Measurements from ENCODE around the gene MVP. TPM values are rescaled to one million over a fixed set of nuclear protein-coding genes. Genes with fewer than 3 reads are reported as not detected.
A peak's percentile ranks its signal among the peaks of the same experiment; 100 is the strongest.

MVP gene
- total RNA-seq, 1 donor from 2014 or later = 51.5 TPM

DNA sequence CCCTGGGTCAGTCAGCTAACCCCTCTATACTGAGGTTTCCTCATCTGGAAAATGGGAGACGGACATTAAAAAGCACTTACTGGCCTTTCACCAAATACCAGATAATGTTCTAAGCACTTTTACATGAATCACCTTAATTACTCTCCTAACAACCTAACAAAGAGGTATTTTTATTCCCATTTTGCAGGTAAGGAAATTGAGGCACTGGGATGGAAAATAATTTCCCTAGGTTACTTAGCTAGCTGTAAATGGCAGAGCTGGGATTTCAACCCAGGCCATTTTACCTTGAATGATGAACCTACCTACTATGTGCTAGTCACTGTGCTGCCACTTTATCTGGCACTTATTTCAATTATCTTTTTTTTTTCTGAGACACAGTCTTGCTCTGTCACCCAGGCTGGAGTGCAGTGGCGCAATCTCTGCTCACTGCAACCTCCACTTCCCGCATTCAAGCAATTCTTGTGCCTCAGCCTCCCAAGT, 26.0 kb upstream of the MVP start:
- ATAC-seq (no peak), DNase-seq (ENCODE audit: missing footprints) (no peak)
- intact Hi-C loops (cut with DNase I) = no loop called here

DNA sequence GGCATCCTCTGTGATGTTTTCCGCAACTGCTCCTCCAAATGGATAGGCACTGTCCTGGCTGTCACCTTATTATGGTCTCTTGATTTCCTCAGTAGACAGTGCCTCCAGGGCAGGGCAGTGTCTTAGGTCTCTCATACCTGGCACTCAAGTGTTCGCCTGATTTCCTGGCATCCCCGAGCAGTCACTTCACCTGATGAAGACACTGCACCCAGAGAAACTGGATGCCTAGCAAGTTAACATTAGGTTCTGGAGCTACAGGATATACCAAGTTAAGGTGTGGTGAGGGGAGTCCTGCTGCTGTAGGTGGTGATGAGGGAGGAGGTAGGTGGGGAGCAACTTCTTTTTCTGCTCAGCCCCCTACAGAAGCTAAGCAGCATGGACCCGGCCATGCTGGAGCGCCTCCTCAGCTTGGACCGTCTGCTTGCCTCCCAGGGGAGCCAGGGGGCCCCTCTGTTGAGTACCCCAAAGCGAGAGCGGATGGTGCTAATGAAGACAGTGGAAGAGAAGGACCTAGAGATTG, 17.8 kb upstream of the MVP start:
- no peak for DNase-seq (ENCODE audit: missing footprints)
- intact Hi-C loops (cut with DNase I) = loop anchor here (10.0 kb wide), 1 partner anchor 1092 kb away; the partner anchor contains the start of genes BCL7C and CTF1
- no peak for ATAC-seq

DNA sequence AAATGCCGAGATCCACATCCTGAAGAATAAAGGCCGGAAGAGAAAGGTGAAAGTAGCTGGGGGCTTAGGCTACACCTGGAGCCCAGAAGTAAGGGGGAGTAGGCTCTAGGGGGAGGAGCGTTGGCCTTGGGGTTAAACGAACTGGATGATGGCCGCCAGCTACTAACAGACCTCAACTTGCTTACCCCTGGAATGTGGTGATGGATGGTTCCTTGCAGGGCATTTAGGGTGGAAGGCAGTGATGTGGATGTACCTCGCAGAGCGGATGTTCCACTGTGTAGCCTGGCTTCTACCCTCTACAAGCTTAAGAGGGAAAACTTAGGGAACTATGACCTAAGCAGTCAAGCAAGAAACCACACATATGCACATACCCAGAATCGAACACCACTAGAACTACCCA, 16.2 kb upstream of the MVP start:
- intact Hi-C loops (cut with DNase I) = loop anchor here (2.0 to 10.0 kb wide), 2 partner anchors 13 to 1091 kb away; partner anchors contain the start of genes BCL7C, CTF1 and KIF22
- DNase-seq (ENCODE audit: missing footprints) (no peak), ATAC-seq (no peak)

DNA sequence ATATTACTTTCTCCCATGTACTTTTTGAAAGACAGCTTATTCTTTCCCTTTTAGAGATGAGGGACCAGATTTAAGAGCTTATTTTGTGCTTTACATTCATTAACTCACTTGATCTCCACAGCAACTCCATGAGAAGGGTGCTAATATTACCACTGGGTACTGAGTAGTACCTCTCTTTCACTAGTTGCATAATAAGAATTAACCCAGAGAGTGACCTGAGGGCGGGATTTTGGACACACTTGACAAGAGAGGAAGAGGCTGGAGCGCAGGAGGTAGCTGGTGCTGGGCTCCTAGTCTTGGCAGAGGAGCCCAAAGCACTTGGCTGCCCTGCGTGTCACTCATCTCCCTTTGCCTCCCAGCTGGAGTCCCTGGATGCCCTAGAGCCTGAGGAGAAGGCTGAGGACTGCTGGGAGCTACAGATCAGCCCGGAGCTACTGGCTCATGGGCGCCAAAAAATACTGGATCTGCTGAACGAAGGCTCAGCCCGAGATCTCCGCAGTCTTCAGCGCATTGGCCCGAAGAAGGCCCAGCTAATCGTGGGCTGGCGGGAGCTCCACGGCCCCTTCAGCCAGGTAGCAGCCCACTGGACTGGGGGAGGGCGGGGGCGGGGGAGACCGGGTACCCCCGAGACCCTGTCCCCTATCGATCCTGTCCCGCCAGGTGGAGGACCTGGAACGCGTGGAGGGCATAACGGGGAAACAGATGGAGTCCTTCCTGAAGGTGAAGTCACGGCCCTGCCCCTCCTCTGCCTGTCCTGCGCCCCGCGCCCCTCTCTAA, 15.6 kb upstream of the MVP start:
- intact Hi-C loops (cut with DNase I) = loop anchor here (2.0 to 10.0 kb wide), 3 partner anchors 14 to 1090 kb away; partner anchors contain the start of genes ALDOA, BCL7C, CTF1 and KIF22
- ATAC-seq = peak; percentile 45
- peak; percentile 81 for DNase-seq (ENCODE audit: missing footprints)

DNA sequence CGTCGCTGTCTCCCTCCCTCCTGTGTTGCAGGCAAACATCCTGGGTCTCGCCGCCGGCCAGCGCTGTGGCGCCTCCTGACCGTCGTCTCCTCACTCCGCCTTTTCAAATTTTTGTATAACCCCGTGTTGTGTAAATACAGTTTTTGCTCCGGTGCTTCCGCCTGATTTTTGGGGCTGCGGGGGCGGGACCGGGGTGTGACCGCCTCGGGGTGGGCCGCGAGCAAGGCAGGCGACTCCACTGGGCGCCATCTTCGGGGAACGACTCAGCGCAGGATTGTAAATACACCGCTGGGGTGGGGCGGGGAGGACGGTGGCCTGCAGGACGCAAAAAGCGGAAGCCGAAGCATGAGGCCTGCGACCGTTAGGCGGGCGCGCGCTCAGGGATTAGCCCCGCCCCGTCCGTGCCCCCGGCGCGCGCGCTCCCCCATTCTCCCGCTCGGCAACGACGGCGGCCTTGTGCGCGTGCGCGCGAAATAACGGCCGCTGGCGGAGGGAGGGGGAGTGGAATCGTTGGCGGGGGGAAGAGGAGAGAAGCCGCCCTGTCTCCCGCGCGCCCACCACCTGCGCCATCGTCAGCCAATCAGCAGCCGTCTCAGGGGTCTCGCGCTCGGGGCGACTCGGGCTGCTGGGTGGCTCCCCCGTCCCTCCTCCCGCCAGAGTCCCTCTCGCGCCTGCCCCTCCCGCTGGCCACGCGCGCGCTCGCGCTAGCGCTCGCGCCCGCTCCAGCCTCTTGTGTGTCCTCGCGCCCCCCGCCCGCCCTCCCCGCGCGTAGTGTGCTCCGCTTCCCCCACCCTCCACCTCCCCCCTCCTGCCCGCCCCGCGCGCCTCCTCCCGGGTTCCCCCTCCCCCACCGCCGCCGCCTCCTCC, 14.8 kb upstream of the MVP start:
- peak; percentile 99 for DNase-seq (ENCODE audit: missing footprints)
- intact Hi-C loops (cut with DNase I) = loop anchor here (2.0 to 10.0 kb wide), 3 partner anchors 15 to 1089 kb away; partner anchors contain the start of genes ALDOA, BCL7C, CTF1 and KIF22

DNA sequence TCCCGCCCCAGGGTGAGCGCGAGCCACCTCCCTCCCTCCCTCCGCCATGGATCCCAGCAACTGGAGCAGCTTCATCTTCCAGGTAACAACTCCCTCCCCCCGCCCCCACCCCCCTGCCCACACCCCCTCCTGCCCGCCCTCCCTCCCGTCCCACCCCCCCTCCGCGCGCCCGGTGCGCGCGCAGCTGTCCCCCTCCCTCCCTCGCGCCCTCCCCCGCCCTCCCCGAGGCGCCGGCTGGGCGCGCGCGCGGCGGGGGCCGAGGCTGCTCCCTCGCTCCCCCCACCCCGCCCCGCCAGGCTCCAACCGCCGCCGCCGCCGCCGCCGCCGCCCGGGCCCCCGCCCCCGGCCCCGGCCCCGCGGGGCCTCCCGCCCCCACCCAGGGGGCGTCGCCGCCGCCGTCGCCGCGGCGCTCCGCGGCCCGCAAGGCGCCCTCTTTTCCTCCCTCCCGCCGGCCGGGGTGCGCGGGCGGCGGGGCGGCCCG, 14.1 kb upstream of the MVP start, which contains the start of gene MAZ:
TSS of gene MAZ (plus strand) at position 431 of the 481 bp plus-strand sequence. CDS start 173 bp downstream, outside the sequence.
- no peak for DNase-seq (ENCODE audit: missing footprints)
- intact Hi-C loops (cut with DNase I) = loop anchor here (5.0 to 10.0 kb wide), 2 partner anchors 261 to 1089 kb away; partner anchors contain the start of genes ALDOA, BCL7C and CTF1
- no peak for ATAC-seq

More for the DNA sequence above, 14.8 kb upstream of the MVP start:
- peak; percentile 87 for ATAC-seq

DNA sequence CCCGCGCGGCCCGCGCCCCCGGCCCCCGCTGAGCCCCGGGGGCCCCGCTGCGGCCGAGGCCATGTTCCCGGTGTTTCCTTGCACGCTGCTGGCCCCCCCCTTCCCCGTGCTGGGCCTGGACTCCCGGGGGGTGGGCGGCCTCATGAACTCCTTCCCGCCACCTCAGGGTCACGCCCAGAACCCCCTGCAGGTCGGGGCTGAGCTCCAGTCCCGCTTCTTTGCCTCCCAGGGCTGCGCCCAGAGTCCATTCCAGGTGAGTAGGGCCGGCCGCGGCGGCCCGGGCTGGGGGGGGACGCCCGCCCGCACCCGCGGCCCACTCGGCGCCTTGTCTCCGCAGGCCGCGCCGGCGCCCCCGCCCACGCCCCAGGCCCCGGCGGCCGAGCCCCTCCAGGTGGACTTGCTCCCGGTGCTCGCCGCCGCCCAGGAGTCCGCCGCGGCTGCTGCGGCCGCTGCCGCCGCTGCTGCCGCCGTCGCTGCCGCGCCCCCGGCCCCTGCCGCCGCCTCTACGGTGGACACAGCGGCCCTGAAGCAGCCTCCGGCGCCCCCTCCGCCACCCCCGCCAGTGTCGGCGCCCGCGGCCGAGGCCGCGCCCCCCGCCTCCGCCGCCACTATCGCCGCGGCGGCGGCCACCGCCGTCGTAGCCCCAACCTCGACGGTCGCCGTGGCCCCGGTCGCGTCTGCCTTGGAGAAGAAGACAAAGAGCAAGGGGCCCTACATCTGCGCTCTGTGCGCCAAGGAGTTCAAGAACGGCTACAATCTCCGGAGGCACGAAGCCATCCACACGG, 13.4 kb upstream of the MVP start:
- intact Hi-C loops (cut with DNase I) = loop anchor here (5.0 to 10.0 kb wide), 2 partner anchors 260 to 1088 kb away; partner anchors contain the start of genes ALDOA, BCL7C and CTF1
- DNase-seq (ENCODE audit: missing footprints) (peak; percentile 81), ATAC-seq (no peak)

DNA sequence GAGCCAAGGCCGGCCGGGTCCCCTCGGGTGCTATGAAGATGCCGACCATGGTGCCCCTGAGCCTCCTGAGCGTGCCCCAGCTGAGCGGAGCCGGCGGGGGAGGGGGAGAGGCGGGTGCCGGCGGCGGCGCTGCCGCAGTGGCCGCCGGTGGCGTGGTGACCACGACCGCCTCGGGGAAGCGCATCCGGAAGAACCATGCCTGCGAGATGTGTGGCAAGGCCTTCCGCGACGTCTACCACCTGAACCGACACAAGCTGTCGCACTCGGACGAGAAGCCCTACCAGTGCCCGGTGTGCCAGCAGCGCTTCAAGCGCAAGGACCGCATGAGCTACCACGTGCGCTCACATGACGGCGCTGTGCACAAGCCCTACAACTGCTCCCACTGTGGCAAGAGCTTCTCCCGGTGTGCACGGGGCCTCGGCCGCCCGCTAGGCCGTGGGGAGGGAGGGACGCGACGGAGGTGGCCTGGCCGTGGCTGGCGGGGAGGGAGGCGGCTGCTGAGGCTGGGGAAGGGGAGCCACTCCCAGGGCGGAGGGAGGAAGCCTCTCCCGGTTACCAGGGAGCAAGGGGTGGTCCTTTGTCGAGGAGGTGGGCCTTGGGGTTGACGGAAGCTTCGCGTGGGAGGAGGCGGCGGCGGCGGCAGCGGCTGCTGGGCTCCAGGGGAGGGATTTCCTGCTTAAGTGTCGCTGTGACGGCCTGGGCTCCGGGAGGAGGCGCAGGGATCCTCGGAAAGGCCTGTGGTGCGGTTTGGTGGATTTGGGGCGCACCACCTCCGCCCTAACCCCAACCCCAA, 12.6 kb upstream of the MVP start:
- DNase-seq (ENCODE audit: missing footprints) = peak; percentile 91
- ATAC-seq = peak; percentile 21
- intact Hi-C loops (cut with DNase I) = loop anchor here (5.0 to 10.0 kb wide), 2 partner anchors 260 to 1087 kb away; partner anchors contain the start of genes ALDOA, BCL7C and CTF1

DNA sequence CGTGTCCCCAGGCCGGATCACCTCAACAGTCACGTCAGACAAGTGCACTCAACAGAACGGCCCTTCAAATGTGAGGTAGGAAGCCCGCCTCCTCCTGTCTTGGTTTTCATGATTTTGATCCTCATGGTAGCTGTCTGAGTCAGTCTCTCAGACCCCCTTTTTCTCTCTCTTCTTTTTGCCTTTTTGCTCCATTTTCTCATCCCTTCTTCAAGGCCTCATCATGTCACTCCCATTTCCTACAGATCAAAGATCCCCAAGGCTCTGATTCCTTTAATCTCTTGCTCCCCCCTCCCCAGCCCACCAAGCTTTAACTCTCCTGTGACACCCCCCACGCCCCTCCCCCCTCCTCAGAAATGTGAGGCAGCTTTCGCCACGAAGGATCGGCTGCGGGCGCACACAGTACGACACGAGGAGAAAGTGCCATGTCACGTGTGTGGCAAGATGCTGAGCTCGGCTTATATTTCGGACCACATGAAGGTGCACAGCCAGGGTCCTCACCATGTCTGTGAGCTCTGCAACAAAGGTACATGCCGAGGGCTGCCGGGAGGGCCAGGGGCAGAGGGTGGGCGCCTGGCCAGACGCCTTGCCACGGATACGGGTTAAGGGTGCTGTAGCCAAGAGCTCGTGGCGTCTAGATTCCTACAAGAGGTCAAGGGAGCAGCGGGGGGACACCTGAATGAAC, 11.9 kb upstream of the MVP start:
- intact Hi-C loops (cut with DNase I) = loop anchor here (5.0 to 10.0 kb wide), 2 partner anchors 259 to 1086 kb away; partner anchors contain the start of genes ALDOA, BCL7C and CTF1
- DNase-seq (ENCODE audit: missing footprints) (no peak), ATAC-seq (no peak)

DNA sequence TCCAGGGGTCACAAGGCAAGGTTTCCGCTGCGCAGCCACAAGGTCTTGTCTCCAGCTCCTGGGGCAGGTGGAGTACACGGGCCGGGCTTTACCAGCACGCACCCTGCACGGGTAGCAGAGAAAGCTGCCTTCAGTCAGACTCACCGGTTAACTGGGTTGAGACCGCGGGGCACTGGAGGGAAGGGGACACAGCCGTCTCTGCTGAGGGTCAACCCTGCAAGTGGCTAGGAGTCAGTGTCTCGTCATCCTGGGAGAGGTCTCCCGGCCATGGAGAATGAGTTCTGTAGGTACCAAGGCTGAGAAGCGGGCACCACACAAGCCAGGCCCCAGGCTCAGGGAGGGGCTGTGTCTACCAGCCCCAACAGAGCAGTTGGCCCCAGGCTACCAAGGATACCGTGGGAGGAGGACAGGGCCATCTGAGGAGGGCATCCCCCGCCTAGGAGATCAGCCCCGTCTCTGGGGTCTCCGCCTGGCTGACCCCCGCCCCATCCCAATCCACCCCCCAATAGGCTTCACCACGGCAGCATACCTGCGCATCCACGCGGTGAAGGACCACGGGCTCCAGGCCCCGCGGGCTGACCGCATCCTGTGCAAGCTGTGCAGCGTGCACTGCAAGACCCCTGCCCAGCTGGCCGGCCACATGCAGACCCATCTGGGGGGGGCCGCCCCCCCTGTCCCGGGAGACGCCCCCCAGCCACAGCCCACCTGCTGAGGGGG, 11.1 kb upstream of the MVP start:
- no peak for ATAC-seq
- DNase-seq (ENCODE audit: missing footprints) = no peak
- intact Hi-C loops (cut with DNase I) = loop anchor here (5.0 to 10.0 kb wide), 2 partner anchors 258 to 1086 kb away; partner anchors contain the start of genes ALDOA, BCL7C and CTF1

DNA sequence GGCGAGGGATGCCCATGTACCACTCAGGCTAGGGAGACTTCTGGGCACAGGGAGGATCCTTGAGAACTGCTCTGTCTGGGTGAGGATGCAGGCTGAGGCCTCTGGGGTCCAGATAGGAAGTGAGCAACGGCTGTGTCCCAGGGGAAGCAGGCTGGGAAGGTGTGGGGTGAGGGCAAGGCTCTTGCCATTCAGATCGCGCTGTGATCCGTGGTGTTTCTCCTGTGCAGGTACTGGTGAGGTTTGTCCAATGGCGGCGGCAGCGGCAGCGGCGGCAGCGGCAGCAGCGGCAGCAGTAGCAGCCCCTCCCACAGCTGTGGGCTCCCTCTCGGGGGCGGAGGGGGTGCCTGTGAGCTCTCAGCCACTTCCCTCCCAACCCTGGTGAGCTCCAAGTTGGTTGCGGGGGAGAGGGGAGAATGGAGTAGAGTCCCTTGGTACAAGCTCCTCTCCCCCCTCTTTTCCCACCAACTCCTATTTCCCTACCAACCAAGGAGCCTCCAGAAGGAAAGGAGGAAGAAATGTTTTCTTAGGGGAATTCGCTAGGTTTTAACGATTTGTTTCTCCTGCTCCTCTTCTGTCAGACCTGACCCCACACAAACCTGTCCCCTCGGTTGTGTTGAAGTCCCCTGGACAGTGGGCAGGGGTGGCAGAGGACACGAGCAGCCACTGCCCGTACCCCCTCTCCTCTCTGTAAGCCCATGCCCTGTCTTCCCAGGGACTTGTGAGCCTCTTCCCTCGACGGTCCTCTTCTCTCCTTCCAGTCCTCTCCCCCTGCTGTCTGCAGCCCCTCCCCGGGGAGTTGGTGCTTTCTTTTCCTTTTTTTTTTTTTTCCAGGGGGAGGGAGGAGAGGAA, 10.2 kb upstream of the MVP start:
- no peak for ATAC-seq
- intact Hi-C loops (cut with DNase I) = loop anchor here (5.0 to 10.0 kb wide), 3 partner anchors 37 to 1085 kb away; partner anchors contain the start of genes ALDOA, BCL7C and CTF1

DNA sequence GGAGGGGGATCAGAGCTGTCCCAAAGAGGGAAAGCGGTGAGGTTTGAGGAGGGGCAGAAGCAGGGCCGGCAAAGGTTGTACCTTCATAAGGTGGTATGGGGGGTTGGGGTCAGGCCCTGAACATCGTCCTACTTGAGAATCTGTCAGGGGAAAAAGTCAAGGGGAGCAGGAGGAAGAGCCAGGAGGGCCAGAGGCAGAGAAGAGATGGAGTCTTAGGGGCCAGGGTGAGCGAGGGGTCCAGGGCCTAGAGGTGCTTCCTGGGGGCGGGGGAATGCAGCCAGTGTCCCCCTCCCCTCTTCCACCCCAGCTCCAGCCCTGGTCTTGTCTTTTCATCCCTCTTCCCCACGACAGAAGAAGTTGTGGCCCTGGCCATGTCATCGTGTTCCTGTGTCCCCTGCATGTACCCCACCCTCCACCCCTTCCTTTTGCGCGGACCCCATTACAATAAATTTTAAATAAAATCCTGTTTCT, 9.5 kb upstream of the MVP start:
- ATAC-seq = no peak
- DNase-seq (ENCODE audit: missing footprints) = no peak
- intact Hi-C loops (cut with DNase I) = loop anchor here (5.0 kb wide), 1 partner anchor 37 kb away; no protein-coding TSS in a partner anchor

More for the DNA sequence above, 10.2 kb upstream of the MVP start:
- no peak for DNase-seq (ENCODE audit: missing footprints)

DNA sequence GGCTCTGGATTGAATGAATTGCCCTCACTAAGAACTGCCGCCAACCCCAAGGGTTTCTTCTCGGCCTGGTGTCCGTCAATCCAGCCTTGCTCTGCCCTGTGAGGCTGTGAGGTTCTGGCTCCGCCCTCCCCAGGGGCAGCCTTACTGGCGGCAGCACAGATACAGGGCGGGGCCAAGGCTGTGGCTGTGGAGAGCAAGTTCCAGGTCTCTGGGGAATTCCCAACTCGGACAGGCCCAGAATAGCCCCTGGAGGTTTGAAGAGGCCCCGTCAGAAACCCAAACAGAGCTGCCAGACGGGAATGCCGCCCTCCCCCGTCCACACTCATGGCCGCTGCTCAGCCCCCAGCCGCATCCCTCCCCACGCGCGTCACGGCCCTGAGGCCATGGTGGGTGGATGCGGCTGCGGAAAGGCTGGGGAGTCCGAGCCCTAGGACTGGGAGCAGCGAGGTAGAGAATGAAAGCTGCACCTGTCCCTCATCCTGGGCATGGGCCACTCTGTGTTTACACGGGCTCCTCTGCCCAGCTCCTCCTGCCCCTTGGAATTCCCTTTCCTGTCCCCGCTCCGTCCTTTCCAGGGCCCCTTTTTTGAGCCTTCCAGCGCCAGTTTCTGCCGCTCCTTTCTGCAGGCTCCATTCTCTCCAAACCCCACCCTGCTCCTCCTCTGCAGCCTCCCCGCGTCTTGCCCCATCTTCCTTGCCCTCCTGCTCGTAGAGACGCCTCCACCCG, 8.9 kb upstream of the MVP start:
- intact Hi-C loops (cut with DNase I) = loop anchor here (5.0 kb wide), 1 partner anchor 36 kb away; no protein-coding TSS in a partner anchor
- DNase-seq (ENCODE audit: missing footprints) (peak; percentile 99), ATAC-seq (peak; percentile 78)
